Mesothelial cell of epicardium (in vitro differentiated cells): ENCODE results near the gene AGT. TPM values are rescaled to one million over a fixed set of nuclear protein-coding genes. Genes with fewer than 3 reads are reported as not detected.

ENCODE experiments used
- DNase-seq, 2 experiments: peaks; one replicate each; pipeline ENCODE4 v3.0.0; 2021; ENCODE audit warnings: low spot score in 2 of 2; ENCODE audit not compliant: unreplicated experiment in 2 of 2
- H3K27ac Mint-ChIP-seq: 2 replicates; pipeline ENCODE4 v1.8.0; 2021; ENCODE audit warnings: mixed read lengths
- H3K27me3 Mint-ChIP-seq: 2 replicates; pipeline ENCODE4 v1.8.0; 2021; ENCODE audit warnings: low read depth, mixed read lengths
- H3K36me3 Mint-ChIP-seq: 2 replicates; pipeline ENCODE4 v1.8.0; 2021; ENCODE audit warnings: mixed read lengths
- H3K4me1 Mint-ChIP-seq: 2 replicates; pipeline ENCODE4 v1.8.0; 2021; ENCODE audit warnings: mixed read lengths
- H3K4me3 Mint-ChIP-seq: 2 replicates; pipeline ENCODE4 v1.8.0; 2021; ENCODE audit warnings: mild to moderate bottlenecking, moderate library complexity, mixed read lengths
- H3K9me3 Mint-ChIP-seq: 2 replicates; pipeline ENCODE4 v1.8.0; 2021; ENCODE audit warnings: mixed read lengths
- total RNA-seq: library from RNA; stranded (reverse); gene quantifications from 3 replicates; pipeline ENCODE4 v1.2.1, GENCODE V29; 2021
- TF ChIP-seq, protein P1 (sequence below): fragments of 200-600 bp; sonication (generic); IDR thresholded peaks from one replicate; pipeline ENCODE4 v1.5.0; 2021; ENCODE audit warnings: antibody characterized with exemption; ENCODE audit not compliant: unreplicated experiment

Gene AGT
- total RNA-seq, 1 donor from 2014 or later = 1.1 TPM

GRCh38 chr1:230706020-230706699 is 7.8 kb downstream of the AGT start:
- Mint-ChIP-seq H3K9me3 (no peaks in the 10 kb centered on the region), H3K4me3 (no peak overlapping the region), H3K27ac (no peak overlapping the region), H3K36me3 (no peaks in the 10 kb centered on the region), H3K27me3 (peaks cover 5% of the 10 kb centered on the region), H3K4me1 (no peaks in the 10 kb centered on the region)
- TF ChIP-seq, protein P1, sequence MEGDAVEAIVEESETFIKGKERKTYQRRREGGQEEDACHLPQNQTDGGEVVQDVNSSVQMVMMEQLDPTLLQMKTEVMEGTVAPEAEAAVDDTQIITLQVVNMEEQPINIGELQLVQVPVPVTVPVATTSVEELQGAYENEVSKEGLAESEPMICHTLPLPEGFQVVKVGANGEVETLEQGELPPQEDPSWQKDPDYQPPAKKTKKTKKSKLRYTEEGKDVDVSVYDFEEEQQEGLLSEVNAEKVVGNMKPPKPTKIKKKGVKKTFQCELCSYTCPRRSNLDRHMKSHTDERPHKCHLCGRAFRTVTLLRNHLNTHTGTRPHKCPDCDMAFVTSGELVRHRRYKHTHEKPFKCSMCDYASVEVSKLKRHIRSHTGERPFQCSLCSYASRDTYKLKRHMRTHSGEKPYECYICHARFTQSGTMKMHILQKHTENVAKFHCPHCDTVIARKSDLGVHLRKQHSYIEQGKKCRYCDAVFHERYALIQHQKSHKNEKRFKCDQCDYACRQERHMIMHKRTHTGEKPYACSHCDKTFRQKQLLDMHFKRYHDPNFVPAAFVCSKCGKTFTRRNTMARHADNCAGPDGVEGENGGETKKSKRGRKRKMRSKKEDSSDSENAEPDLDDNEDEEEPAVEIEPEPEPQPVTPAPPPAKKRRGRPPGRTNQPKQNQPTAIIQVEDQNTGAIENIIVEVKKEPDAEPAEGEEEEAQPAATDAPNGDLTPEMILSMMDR = no peak
- DNase-seq = no peak

GRCh38 chr1:230705289-230706019 is 8.5 kb downstream of the AGT start:
- TF ChIP-seq, protein P1 = no peak
- H3K9me3 Mint-ChIP-seq = no peaks in the 10 kb centered on the region
- H3K4me1 Mint-ChIP-seq = no peaks in the 10 kb centered on the region
- H3K27me3 Mint-ChIP-seq = peaks cover 6% of the 10 kb centered on the region
- H3K4me3 Mint-ChIP-seq = no peak overlapping the region
- H3K27ac Mint-ChIP-seq = no peak overlapping the region
- no peak for DNase-seq
- no peaks in the 10 kb centered on the region for H3K36me3 Mint-ChIP-seq

- no peak overlapping the region for H3K4me3 Mint-ChIP-seq
- no peaks in the 10 kb centered on the region for H3K36me3 Mint-ChIP-seq
- no peaks in the 10 kb centered on the region for H3K9me3 Mint-ChIP-seq
- no peaks in the 10 kb centered on the region for H3K4me1 Mint-ChIP-seq
- no peak overlapping the region for H3K27ac Mint-ChIP-seq
- H3K27me3 Mint-ChIP-seq = peaks cover 10% of the 10 kb centered on the region
- TF ChIP-seq, protein P1 = no peak
- DNase-seq = no peak
Measured at GRCh38 chr1:230704830-230705229, 9.1 kb downstream of the AGT start.

GRCh38 chr1:230703679-230704385 is 10.1 kb downstream of the AGT start:
- Mint-ChIP-seq H3K4me1 (no peaks in the 10 kb centered on the region), H3K27ac (no peak overlapping the region), H3K36me3 (no peaks in the 10 kb centered on the region), H3K27me3 (peaks cover 10% of the 10 kb centered on the region), H3K9me3 (no peaks in the 10 kb centered on the region), H3K4me3 (no peak overlapping the region)
- TF ChIP-seq, protein P1 = no peak
- DNase-seq = no peak

- no peaks in the 10 kb centered on the region for H3K36me3 Mint-ChIP-seq
- TF ChIP-seq, protein P1 = no peak
- no peak for DNase-seq
- H3K9me3 Mint-ChIP-seq = no peaks in the 10 kb centered on the region
- H3K27me3 Mint-ChIP-seq = peaks cover 12% of the 10 kb centered on the region
- no peak overlapping the region for H3K27ac Mint-ChIP-seq
- H3K4me3 Mint-ChIP-seq = no peak overlapping the region
- H3K4me1 Mint-ChIP-seq = no peaks in the 10 kb centered on the region
Measured at GRCh38 chr1:230702934-230703678, 10.8 kb downstream of the AGT start.
